ENCODE data around the gene PTPN23.

The PTPN23 gene

GRCh38 chr3:47374587-47374986 is 6.2 kb upstream of the PTPN23 start:
- Histone ChIP-seq H3K9ac (ENCODE audit: low read depth, low read length) (no peak overlapping the region), H3K36me3 (ENCODE audit: control insufficient read depth, insufficient read depth, low read length) (no peaks in the 10 kb centered on the region), H3K4me1 (ENCODE audit: control insufficient read depth, insufficient read depth, low read length) (peaks cover 5% of the 10 kb centered on the region), H3K27me3 (ENCODE audit: control insufficient read depth, insufficient read depth, low read length) (no peaks in the 10 kb centered on the region), H3K4me3 (ENCODE audit: low read depth, low read length) (no peak overlapping the region), H3K9me3 (ENCODE audit: control insufficient read depth, insufficient read depth, low read length) (no peaks in the 10 kb centered on the region)

- Histone ChIP-seq H3K9me3 (ENCODE audit: control insufficient read depth, insufficient read depth, low read length) (no peaks in the 10 kb centered on the region), H3K4me3 (ENCODE audit: low read depth, low read length) (no peak overlapping the region), H3K4me1 (ENCODE audit: control insufficient read depth, insufficient read depth, low read length) (peaks cover 4% of the 10 kb centered on the region), H3K36me3 (ENCODE audit: control insufficient read depth, insufficient read depth, low read length) (no peaks in the 10 kb centered on the region), H3K27me3 (ENCODE audit: control insufficient read depth, insufficient read depth, low read length) (no peaks in the 10 kb centered on the region), H3K9ac (ENCODE audit: low read depth, low read length) (no peak overlapping the region)
These were observed 4.4 kb upstream of the PTPN23 start for GRCh38 chr3:47376393-47376792.

GRCh38 chr3:47377186-47377585 is 3.6 kb upstream of the PTPN23 start:
- Histone ChIP-seq H3K36me3 (ENCODE audit: control insufficient read depth, insufficient read depth, low read length) (no peaks in the 10 kb centered on the region), H3K4me3 (ENCODE audit: low read depth, low read length) (no peak overlapping the region), H3K9me3 (ENCODE audit: control insufficient read depth, insufficient read depth, low read length) (no peaks in the 10 kb centered on the region), H3K27me3 (ENCODE audit: control insufficient read depth, insufficient read depth, low read length) (no peaks in the 10 kb centered on the region), H3K4me1 (ENCODE audit: control insufficient read depth, insufficient read depth, low read length) (no peaks in the 10 kb centered on the region), H3K9ac (ENCODE audit: low read depth, low read length) (no peak overlapping the region)

GRCh38 chr3:47378869-47379268 is 2.0 kb upstream of the PTPN23 start:
- Histone ChIP-seq H3K9me3 (ENCODE audit: control insufficient read depth, insufficient read depth, low read length) (no peaks in the 10 kb centered on the region), H3K4me3 (ENCODE audit: low read depth, low read length) (no peak overlapping the region), H3K9ac (ENCODE audit: low read depth, low read length) (no peak overlapping the region), H3K4me1 (ENCODE audit: control insufficient read depth, insufficient read depth, low read length) (no peaks in the 10 kb centered on the region), H3K36me3 (ENCODE audit: control insufficient read depth, insufficient read depth, low read length) (no peaks in the 10 kb centered on the region), H3K27me3 (ENCODE audit: control insufficient read depth, insufficient read depth, low read length) (no peaks in the 10 kb centered on the region)

GRCh38 chr3:47379411-47379899 is 1.4 kb upstream of the PTPN23 start:
- Histone ChIP-seq H3K36me3 (ENCODE audit: control insufficient read depth, insufficient read depth, low read length) (no peaks in the 10 kb centered on the region), H3K9me3 (ENCODE audit: control insufficient read depth, insufficient read depth, low read length) (no peaks in the 10 kb centered on the region), H3K4me3 (ENCODE audit: low read depth, low read length) (peak overlapping the region; percentile 95), H3K9ac (ENCODE audit: low read depth, low read length) (no peak overlapping the region), H3K4me1 (ENCODE audit: control insufficient read depth, insufficient read depth, low read length) (no peaks in the 10 kb centered on the region), H3K27me3 (ENCODE audit: control insufficient read depth, insufficient read depth, low read length) (no peaks in the 10 kb centered on the region)

GRCh38 chr3:47380026-47380600 is 708 bp upstream of the PTPN23 start:
- Histone ChIP-seq H3K27me3 (ENCODE audit: control insufficient read depth, insufficient read depth, low read length) (no peaks in the 10 kb centered on the region), H3K9ac (ENCODE audit: low read depth, low read length) (peak overlapping the region; percentile 90), H3K9me3 (ENCODE audit: control insufficient read depth, insufficient read depth, low read length) (no peaks in the 10 kb centered on the region), H3K4me3 (ENCODE audit: low read depth, low read length) (peak overlapping the region; percentile 95), H3K4me1 (ENCODE audit: control insufficient read depth, insufficient read depth, low read length) (no peaks in the 10 kb centered on the region), H3K36me3 (ENCODE audit: control insufficient read depth, insufficient read depth, low read length) (no peaks in the 10 kb centered on the region)

- peak overlapping the region; percentile 96 for H3K9ac ChIP-seq (ENCODE audit: low read depth, low read length)
- H3K4me3 ChIP-seq (ENCODE audit: low read depth, low read length): peak overlapping the region; percentile 95
- H3K36me3 ChIP-seq (ENCODE audit: control insufficient read depth, insufficient read depth, low read length): no peaks in the 10 kb centered on the region
- no peaks in the 10 kb centered on the region for H3K27me3 ChIP-seq (ENCODE audit: control insufficient read depth, insufficient read depth, low read length)
- H3K4me1 ChIP-seq (ENCODE audit: control insufficient read depth, insufficient read depth, low read length): no peaks in the 10 kb centered on the region
- no peaks in the 10 kb centered on the region for H3K9me3 ChIP-seq (ENCODE audit: control insufficient read depth, insufficient read depth, low read length)
These were observed 716 bp downstream of the PTPN23 start for GRCh38 chr3:47381317-47382157.

- H3K27me3 ChIP-seq (ENCODE audit: control insufficient read depth, insufficient read depth, low read length): no peaks in the 10 kb centered on the region
- H3K9me3 ChIP-seq (ENCODE audit: control insufficient read depth, insufficient read depth, low read length): no peaks in the 10 kb centered on the region
- no peak overlapping the region for H3K4me3 ChIP-seq (ENCODE audit: low read depth, low read length)
- H3K4me1 ChIP-seq (ENCODE audit: control insufficient read depth, insufficient read depth, low read length): no peaks in the 10 kb centered on the region
- H3K36me3 ChIP-seq (ENCODE audit: control insufficient read depth, insufficient read depth, low read length): peaks cover 3% of the 10 kb centered on the region
- no peak overlapping the region for H3K9ac ChIP-seq (ENCODE audit: low read depth, low read length)
These were observed 3.6 kb downstream of the PTPN23 start for GRCh38 chr3:47384425-47384824.

- no peak overlapping the region for H3K4me3 ChIP-seq (ENCODE audit: low read depth, low read length)
- H3K9ac ChIP-seq (ENCODE audit: low read depth, low read length): no peak overlapping the region
- H3K36me3 ChIP-seq (ENCODE audit: control insufficient read depth, insufficient read depth, low read length): peaks cover 3% of the 10 kb centered on the region
- H3K4me1 ChIP-seq (ENCODE audit: control insufficient read depth, insufficient read depth, low read length): no peaks in the 10 kb centered on the region
- no peaks in the 10 kb centered on the region for H3K27me3 ChIP-seq (ENCODE audit: control insufficient read depth, insufficient read depth, low read length)
- H3K9me3 ChIP-seq (ENCODE audit: control insufficient read depth, insufficient read depth, low read length): no peaks in the 10 kb centered on the region
These were observed 4.2 kb downstream of the PTPN23 start for GRCh38 chr3:47385007-47385406.

- Histone ChIP-seq H3K4me1 (ENCODE audit: control insufficient read depth, insufficient read depth, low read length) (no peaks in the 10 kb centered on the region), H3K9me3 (ENCODE audit: control insufficient read depth, insufficient read depth, low read length) (no peaks in the 10 kb centered on the region), H3K36me3 (ENCODE audit: control insufficient read depth, insufficient read depth, low read length) (peaks cover 3% of the 10 kb centered on the region), H3K27me3 (ENCODE audit: control insufficient read depth, insufficient read depth, low read length) (no peaks in the 10 kb centered on the region), H3K9ac (ENCODE audit: low read depth, low read length) (no peak overlapping the region), H3K4me3 (ENCODE audit: low read depth, low read length) (no peak overlapping the region)
These were observed 5.0 kb downstream of the PTPN23 start for GRCh38 chr3:47385796-47386195.

GRCh38 chr3:47392933-47393332 is 12.1 kb downstream of the PTPN23 start:
- Histone ChIP-seq H3K4me1 (ENCODE audit: control insufficient read depth, insufficient read depth, low read length) (no peaks in the 10 kb centered on the region), H3K9me3 (ENCODE audit: control insufficient read depth, insufficient read depth, low read length) (no peaks in the 10 kb centered on the region), H3K9ac (ENCODE audit: low read depth, low read length) (no peak overlapping the region), H3K36me3 (ENCODE audit: control insufficient read depth, insufficient read depth, low read length) (peaks cover 12% of the 10 kb centered on the region), H3K27me3 (ENCODE audit: control insufficient read depth, insufficient read depth, low read length) (no peaks in the 10 kb centered on the region), H3K4me3 (ENCODE audit: low read depth, low read length) (no peak overlapping the region)

Data from iPS-15b (cell line).